GM21737 (cell line): Measurements from ENCODE around the gene FAM20B.

ENCODE experiments used
- ATAC-seq: cut with Tn5 transposase; IDR thresholded peaks from one replicate; pipeline ENCODE4 v1.9.1; 2021; ENCODE audit warnings: mild to moderate bottlenecking, moderate library complexity; ENCODE audit not compliant: unreplicated experiment

FAM20B gene

DNA sequence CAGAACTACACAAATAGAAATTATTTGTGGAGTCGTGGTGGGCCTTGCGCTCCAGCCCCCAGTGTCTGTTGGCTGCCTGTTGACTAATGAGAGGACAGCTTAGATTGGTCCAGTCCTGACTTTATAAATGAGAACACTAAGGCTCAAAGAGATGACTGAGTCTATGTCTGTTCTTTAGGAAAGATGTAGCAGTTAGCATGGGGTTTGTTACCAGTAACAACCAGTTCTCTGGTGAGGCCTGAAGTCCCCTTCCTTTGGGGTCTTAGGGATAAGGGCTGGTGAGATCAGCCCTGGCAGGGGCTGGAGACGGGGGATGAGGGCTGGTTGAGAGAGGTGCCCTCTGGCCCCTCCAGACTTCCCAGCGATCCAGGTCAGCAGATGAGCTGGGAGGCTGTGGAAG is 65.2 kb downstream of the FAM20B start:
- ATAC-seq: no peak

DNA sequence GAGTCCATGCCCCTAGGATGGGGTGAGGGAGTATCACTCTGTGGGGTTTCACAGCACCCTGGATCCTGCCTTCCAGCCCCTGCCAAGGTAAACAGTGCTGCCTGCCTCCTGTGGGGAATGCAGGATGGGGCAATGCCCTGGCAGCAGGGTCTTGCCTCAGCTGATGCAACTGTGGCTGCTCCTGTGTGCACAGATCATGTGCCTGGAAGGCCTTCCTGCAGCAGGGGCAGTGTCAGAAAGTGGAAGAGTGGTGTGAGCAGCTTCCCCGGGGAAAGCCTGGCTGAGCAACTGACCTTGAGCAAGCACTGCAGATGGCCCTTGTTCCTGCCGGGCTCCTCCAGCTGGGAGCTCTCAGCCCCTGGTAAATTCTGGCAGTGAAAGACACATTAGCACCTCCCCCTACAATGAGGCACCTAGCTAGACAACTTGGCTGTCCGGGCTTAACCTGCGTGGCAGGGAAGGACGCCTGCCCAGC is 66.0 kb downstream of the FAM20B start:
- ATAC-seq: no peak

DNA sequence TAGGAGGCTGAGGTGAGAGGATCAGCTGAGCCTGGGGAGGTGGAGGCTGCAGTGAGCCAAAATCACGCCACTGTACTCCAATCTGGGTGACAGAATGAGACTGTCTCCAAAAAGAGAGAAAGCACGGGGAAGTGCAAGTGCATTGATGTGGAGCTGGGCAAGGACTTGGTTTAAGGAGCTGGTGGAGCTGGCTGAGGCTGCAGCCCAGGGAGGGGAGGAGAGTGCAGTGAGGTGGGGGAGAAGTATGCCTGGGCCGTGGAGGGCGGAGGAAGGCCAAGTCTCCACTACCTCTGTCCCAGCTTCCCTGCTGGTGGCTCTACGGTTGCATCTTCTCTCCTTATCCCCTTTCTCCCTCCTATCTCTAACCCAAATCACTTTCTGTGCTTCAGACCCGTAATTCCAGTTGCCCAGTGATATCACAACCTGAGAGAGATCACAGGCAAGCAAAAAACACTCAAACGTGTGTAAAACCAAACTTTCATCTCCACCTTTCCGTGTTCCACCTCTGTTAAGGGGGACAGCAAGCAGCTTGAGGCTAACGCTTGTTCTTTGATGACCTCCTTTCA is 67.3 kb downstream of the FAM20B start:
- ATAC-seq: no peak

DNA sequence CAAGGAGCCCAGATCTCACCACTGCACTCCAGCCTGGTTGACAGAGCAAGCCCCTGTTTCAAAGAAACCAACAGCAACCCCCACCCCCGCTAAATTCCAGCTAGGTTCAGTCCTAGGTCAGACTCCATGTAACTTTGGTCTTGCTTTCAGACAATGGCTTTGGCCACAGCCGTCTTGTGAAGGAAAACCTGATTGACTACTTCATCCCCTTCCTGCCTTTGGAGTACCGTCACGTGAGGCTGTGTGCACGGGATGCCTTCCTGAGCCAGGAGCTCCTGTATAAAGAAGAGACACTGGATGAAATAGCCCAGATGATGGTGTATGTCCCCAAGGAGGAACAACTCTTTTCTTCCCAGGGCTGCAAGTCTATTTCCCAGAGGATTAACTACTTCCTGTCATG is 69.1 kb downstream of the FAM20B start:
- no peak for ATAC-seq

DNA sequence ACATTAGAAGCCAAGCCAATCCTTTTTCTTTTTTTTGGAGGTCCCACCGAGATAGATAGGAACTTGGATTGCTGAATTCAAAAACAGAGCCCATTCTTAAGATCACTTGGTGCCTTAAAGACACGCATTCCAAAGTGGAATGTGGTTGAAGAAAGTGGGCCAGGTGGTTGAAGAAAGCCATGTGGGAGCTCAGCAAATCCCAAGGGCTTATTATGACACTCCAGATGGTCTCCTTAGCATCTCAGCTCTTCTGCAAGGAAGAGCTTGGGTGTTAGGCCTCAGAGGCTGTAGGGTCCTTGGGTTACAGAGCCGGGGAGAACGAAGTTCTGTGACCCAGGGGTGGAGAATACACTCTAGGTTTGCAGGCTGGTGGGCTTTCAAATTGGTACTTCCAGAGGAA is 69.7 kb downstream of the FAM20B start:
- ATAC-seq: no peak

DNA sequence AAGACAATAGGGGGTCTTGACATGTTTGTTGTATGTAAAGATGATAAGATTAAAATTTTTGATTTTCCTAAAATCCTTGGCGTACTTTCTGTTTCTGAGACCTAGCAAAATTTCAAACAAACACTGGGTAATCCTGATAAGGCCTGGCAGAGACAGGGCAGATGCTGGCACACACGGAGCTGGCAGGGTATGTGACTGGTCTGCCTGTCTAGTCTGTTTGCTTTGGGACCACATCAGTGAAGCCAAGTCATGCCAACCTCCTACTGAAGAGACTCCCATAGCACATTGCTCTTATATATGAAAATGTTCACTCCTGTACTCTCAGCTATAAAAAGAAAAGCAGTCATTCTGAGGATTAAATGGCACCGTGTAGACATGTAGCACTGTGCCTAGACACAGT is 70.2 kb downstream of the FAM20B start:
- ATAC-seq: no peak

DNA sequence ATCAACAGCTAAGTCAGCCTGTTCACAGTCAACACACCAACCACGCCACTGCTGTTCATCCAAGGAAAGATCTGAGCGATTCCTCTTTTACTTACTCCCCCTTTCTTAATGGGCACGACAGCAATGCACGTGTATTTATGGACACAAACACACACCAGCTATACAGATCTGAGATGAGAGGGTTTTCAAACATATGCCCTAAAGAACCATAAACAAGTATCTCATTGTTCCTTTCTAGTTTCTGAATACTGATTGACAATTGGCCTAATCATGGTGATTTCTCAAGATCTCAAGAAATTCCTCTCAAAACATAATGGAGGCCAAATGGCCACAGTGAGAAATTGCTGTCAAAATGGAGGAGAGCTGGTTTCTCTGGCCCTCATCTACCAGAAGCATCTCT is 74.2 kb downstream of the FAM20B start:
- no peak for ATAC-seq

DNA sequence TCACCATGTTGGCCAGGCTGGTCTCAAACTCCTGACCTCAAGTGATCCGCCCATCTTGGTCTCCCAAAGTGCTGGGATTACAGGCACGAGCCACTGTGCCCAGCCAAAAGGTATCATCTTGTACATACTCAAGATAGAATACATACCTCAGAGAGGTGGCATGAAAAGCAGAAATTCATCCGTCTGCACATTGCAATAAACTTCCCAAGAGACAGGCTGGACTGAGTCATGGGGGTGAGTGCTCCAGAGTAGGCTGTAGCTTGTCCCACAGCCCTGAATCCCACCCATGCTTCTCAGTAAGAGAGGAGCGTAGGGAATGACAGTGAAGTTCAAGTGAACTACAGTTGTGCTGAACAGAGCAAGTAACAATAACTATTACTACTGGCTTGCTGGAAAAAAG is 75.9 kb downstream of the FAM20B start:
- no peak for ATAC-seq

DNA sequence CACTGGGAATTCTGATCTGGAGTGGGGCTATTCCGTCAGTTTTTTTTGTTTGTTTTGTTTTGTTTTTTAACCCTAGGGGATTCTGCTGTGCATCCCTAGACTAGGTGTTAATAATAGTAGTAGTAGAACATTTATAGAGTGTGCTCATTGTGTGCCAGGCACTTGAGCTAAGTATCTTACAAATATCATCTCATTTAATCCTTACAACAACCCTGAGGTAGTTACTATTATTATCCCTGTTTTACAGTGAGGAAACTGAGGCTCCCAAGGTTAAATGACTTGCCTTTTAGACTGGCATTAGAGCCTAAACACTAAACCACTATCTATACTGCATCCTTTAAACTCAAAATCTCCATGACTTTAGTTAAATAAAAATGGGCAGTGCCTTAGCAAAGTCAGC is 78.3 kb downstream of the FAM20B start:
- ATAC-seq: no peak

DNA sequence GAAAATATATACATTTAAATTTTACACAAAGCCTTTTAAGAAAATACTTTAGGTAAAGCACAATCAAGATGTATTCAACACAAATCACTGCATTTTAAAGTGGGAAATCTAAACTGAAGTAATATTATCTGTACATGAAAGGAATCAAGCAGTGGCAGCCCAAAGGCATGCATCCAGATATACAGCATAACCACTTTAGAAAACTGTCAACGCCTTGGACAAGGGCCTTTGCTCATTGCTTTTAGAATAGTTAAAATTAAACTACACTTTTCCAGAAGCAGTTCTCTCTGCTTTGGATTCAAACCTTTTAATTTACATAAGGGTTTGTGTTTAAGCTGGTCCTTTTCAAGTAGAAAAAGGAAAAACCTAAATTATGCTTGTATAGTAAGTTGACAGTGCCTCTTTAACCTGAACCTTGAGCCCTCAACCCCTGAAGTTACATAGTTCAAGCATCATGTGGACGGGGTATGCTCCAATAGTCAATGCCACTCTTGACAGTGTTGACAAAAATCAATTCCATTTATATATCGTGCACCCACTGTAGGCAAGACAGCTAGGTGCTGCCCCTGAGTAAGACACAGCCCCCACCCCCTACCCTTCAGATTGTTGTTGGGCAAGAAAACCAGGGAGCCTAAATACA is 79.0 kb downstream of the FAM20B start:
- ATAC-seq: no peak

DNA sequence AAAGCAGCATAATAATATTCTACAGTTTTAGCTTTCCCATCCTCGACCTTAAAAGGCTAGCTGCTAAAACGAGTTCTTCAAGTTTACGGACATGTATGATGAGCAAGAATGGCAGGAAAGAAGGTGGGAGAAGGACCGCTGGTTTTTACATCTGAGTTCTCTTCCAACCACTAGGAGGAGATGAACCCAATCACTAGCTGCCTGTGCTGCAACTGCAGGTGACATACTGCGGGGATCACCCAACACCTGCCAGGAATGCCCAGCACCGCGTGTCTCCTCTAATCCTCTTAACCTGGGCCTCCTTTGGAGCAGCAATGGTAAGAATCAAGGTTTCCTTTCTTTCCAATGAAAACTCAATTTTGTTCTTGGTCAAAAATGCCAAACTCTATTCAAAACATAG is 79.7 kb downstream of the FAM20B start:
- no peak for ATAC-seq

DNA sequence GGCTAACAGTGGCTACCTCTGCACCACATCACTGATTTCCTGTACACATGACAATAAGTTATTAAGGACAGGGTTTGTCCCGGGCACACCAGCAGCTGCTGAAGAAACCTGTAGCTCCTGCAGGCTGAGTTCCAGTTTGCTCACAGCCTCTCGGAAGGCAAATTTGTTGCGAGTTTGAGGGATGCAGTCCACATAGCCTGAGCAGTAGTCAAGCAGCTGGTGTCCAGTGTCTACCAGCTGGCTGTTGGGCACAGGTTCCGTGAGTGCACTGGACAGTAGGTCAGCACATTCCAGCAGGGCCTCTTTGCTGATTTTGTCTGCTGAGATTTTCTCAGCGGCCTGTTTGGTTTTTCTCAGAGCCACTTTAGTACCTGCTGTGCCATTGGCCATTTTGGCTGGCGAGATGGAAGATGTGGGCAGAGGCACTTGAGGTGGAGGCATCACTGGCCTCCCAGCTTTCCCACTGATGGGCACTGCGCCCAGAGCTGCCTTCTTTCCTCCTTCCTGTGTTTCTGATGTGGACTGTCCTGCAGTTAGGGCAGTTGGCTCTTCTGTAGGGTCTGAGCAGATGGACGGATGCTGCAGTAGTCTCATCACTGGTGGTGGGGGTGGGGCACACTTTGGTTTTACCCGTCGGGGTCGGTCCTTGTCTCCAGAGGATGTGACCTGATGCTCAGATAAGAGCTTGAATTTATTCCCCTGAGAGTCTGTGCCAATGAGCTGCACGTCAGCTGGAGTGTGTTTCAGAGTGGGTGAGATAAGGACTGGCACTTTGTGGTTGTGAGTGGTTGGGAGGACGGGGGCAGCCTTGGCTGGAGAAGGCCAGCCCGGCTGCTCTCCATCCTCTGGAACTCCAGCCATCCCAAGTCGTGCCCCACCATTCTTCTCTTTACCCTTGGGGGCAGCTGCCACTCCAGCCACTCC is 82.3 kb downstream of the FAM20B start:
- ATAC-seq: no peak

DNA sequence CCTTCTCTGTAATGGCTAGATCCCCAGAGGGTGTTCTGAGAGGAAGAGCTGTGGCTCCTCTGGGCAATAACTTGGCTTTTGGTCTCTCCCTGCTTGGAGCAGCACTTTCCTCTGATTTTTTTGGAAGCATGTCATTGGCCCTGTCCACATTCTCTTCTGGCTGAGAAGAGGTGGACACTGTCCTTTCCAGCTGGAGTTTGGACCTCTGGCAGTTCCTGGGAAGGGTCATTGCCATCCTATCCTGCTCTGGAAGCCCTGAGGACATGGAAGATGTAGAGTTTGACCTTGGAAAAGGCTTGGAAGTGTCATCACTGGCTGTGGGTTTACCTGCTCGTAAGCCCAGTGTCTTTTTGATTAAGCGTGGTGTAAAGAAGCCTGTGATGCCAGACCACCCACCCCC is 83.0 kb downstream of the FAM20B start:
- ATAC-seq: no peak

DNA sequence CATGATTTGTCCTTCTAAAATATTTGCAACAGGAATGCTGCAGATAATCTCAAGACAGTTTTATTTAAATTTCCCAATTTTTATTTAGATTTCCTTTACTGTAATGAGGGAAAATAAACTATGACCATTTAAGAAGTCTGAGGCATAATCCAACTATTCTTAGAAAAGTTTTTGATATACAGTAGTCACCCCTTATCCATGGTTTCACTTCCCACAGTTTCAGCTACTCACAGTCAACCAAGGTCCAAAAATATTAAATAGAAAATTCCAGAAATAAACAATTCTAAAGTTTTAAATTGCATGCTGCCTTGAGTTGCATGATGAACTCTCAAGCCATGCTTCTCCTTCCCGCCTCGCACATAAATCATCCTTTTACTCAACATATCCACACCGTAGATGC is 89.5 kb downstream of the FAM20B start:
- no peak for ATAC-seq

DNA sequence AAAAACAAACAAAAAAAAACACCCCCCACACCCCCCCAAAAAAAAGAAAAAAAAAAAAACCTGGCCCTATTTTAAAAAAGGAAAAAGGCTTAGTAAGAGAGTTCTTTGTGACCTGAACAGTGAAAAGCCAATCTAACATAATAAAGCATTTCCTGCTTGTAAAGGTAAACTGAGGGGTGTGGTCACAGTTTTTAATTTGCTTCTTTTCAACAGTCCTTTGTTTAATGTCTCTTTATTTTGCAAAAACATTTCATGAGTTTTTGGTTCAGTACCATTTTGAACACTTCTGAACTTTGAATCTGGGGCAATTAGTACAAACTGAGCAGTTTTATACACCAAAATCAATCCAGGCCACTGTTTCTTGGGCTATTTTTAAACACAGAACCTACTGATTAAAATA is 93.8 kb downstream of the FAM20B start:
- ATAC-seq: no peak

DNA sequence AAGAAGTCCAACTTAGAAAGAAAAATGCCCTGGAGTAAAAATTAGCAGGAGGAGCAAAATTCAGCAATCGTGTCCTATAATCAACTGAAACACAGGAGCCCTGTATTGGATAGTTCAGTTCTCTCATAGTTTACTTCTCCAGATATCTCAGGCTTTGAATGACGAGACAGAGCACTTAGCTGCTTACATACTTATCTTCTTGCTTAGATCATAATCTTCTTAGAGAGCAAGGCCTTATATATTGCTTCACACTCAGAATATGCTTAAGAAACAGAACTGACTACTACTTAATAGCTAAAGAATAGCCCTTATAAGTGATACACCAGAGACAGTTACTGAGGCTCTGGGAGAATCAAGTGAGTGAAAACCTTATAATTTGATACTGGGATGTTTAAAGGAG is 95.0 kb downstream of the FAM20B start:
- no peak for ATAC-seq

DNA sequence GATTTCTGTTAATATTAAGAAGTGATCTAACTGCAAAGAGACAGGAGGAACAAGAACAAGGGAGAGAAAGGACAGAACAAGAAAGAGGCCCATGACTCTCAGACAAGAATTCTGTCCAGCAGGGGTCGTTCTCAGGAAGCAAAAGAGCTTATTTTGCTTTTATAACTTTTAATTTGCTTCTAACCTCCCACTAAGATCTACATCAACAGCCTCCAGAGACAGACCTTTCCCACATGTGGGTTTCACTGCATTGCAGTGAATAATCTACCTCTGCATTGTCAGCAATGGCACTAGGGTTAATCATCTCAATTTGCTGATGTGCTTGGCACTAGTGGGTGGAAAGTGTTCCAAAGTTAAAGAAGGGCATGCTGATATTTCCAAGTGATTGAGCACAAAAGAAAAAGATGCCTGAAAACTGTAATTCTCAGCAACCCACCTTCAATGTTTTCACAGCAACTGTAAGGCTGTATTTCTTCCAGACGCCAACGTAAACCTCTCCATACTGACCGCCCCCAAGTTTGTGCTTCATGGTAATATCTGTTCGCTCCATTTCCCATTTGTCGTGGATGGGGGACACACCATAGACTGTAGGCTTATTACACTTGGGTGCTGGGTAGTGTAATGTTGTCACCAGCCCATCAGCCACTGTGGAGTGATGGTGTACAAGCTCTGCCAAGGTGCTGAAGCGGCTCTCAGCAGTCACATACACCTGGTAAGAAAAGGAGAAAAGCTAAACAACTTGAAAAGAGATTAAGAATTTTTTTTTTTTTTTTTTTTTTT is 95.7 kb downstream of the FAM20B start:
- ATAC-seq: no peak

DNA sequence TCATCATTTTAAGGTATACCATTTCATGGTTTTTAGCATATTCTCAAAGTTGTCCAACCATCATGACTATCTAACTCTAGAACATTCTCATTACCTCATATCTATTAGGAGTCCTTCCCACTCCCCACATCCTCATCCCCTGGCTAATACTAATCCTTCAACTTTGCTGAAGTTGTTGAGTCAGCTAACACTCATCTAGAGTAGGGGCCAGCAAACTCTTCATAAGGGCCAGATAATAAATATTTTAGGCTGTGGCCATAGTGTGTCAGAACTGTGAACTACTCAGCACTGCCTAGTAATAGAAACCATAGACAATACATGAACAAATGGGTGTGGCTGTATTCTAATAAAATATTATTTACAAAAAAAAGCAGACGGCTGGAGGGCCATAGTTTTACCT is 99.2 kb downstream of the FAM20B start:
- ATAC-seq: no peak
